Vagina (tissue), 2 donors: ENCODE data around the gene PRAC2. TPM values are rescaled to one million over a fixed set of nuclear protein-coding genes. Genes with fewer than 3 reads are reported as not detected.

Experiments used
- DNase-seq, 2 donors: peaks; one replicate each; pipeline ENCODE4 v3.0.0-alpha.2; 2017; ENCODE audit errors: extremely low spot score in 2 of 2
- H3K27ac ChIP-seq: fragments of 200-600 bp; sonication (generic); one replicate; pipeline ENCODE4 v1.5.1; 2019
- H3K27me3 ChIP-seq: fragments of 200-600 bp; sonication (generic); one replicate; pipeline ENCODE4 v1.5.1; 2019
- H3K36me3 ChIP-seq, 2 donors: fragments of 200-600 bp; sonication (generic); one replicate each; pipeline ENCODE4 v1.5.1; 2017 to 2019
- H3K4me1 ChIP-seq: fragments of 200-600 bp; sonication (generic); one replicate; pipeline ENCODE4 v1.5.1; 2019
- H3K4me3 ChIP-seq, 2 donors: fragments of 200-600 bp; sonication (generic); 1 replicate in 1 of 2; 2 replicates in 1 of 2; pipeline ENCODE4 v1.5.1; 2016 to 2019
- H3K9me3 ChIP-seq: fragments of 200-600 bp; sonication (generic); one replicate; pipeline ENCODE4 v1.5.1; 2019
- CTCF ChIP-seq, 3 experiments: fragments of 450-650 bp in 2 of 3; fragments of 200-600 bp in 1 of 3; sonication (generic) in 1 of 3; IDR thresholded peaks; one replicate each; pipeline ENCODE4 v1.5.1; 2017 to 2019; ENCODE audit warnings: antibody characterized with exemption in 3 of 3, mild to moderate bottlenecking in 2 of 3, moderate library complexity in 2 of 3
- POLR2A ChIP-seq, 2 donors: fragments of 450-650 bp; IDR thresholded peaks; one replicate each; pipeline ENCODE4 v1.6.1; 2017; ENCODE audit warnings: antibody characterized with exemption in 2 of 2, mild to moderate bottlenecking in 2 of 2, moderate library complexity in 2 of 2
- POLR2AphosphoS5 ChIP-seq, 2 donors: sonication (generic); formaldehyde crosslinking; IDR thresholded peaks; one replicate each; pipeline ENCODE4 v1.9.0; 2017; ENCODE audit warnings: antibody characterized with exemption in 2 of 2, mild to moderate bottlenecking in 2 of 2, low read depth in 1 of 2; ENCODE audit not compliant: insufficient read depth in 1 of 2
- intact Hi-C: fragments of 100-400 bp; cut with DNase I; formaldehyde crosslinking; loops from one replicate; pipeline ENCODE4 v1.15.1; 2023
- microRNA counts, 2 donors: library from miRNA; unstranded; fragments of <30 nt; microRNA quantifications; one replicate each; lab custom pipeline; 2016 to 2017
- microRNA-seq: library from miRNA; unstranded; fragments of <30 nt; microRNA quantifications from one replicate; pipeline ENCODE4, GENCODE V29; 2017; ENCODE audit warnings: borderline number of aligned reads, borderline replicate concordance
- small RNA-seq: library from RNA; depleted of rRNA; stranded (forward); fragments of <200 nt; gene quantifications from one replicate; pipeline ENCODE3, GENCODE V24; 2016
- total RNA-seq: library from RNA; depleted of rRNA; stranded (reverse); fragments of >200 nt; gene quantifications from one replicate; pipeline ENCODE4 v1.2.3, GENCODE V29; 2016

PRAC2 gene
- total RNA-seq, 1 donor from 2014 or later: not detected

- intact Hi-C loops: no loop called here
- Histone ChIP-seq H3K36me3 (no peaks in the 10 kb centered on the region), H3K4me3 (no peak overlapping the region), H3K27me3 (no peaks in the 10 kb centered on the region), H3K27ac (no peak overlapping the region), H3K9me3 (no peaks in the 10 kb centered on the region), H3K4me1 (no peaks in the 10 kb centered on the region)
- DNase-seq: no peak
- no peak for TF ChIP-seq POLR2A (IDR thresholded peaks at IDR 0.05)
- no peak for TF ChIP-seq POLR2AphosphoS5 (IDR thresholded peaks at IDR 0.05; ENCODE audit: insufficient read depth in 1 of 2, low read depth in 1 of 2)
- TF ChIP-seq CTCF (IDR thresholded peaks at IDR 0.05): no peak
These were observed 48.0 kb downstream of the PRAC2 start for GRCh38 chr17:48770954-48771353.

- Histone ChIP-seq H3K27me3 (no peaks in the 10 kb centered on the region), H3K4me3 (no peak overlapping the region), H3K4me1 (no peaks in the 10 kb centered on the region), H3K27ac (no peak overlapping the region), H3K9me3 (no peaks in the 10 kb centered on the region), H3K36me3 (no peaks in the 10 kb centered on the region)
- no peak for TF ChIP-seq CTCF (IDR thresholded peaks at IDR 0.05)
- TF ChIP-seq POLR2AphosphoS5 (IDR thresholded peaks at IDR 0.05; ENCODE audit: insufficient read depth in 1 of 2, low read depth in 1 of 2): no peak
- no peak for TF ChIP-seq POLR2A (IDR thresholded peaks at IDR 0.05)
- no peak for DNase-seq
- intact Hi-C loops: no loop called here
These were observed 50.3 kb downstream of the PRAC2 start for GRCh38 chr17:48773245-48773644.

MicroRNAs within 50 kb of the gene (microRNA counts, 767-probe panel; counts per million panel counts)
- microRNA hsa-miR-3185 (lab: Ali Mortazavi, UCI): 238 to 261 counts per million in 2 donors

Small RNA genes lying within 50 kb of the gene (microRNA-seq; reads per million reads assigned to microRNA genes)
- gene MIR3185: not detected

Small RNA genes lying within 50 kb of the gene (small RNA-seq; reads per million reads assigned to genes)
- gene AC091179.2 (not detected), gene COX6B1P2 (not detected), gene MIR3185 (not detected), gene RF02132 (not detected), gene RF02133 (not detected), gene RN7SL125P (not detected)

Other genes starting within 250 kb of the PRAC2 start
- not detected for gene HOXB1, start 192.2 kb upstream of the PRAC2 start, total RNA-seq
- 14.2 TPM for gene HOXB2, start 178.1 kb upstream of the PRAC2 start, total RNA-seq
- 1.5 TPM for gene HOXB4, start 144.8 kb upstream of the PRAC2 start, total RNA-seq
- 17.7 TPM for gene HOXB3, start 132.9 kb upstream of the PRAC2 start, total RNA-seq
- gene HOXB5, start 129.4 kb upstream of the PRAC2 start, total RNA-seq: 0.74 TPM
- gene HOXB6, start 118.2 kb upstream of the PRAC2 start, total RNA-seq: 1.2 TPM
- gene HOXB7, start 112.2 kb upstream of the PRAC2 start, total RNA-seq: 3.2 TPM
- gene HOXB8, start 107.9 kb upstream of the PRAC2 start, total RNA-seq: not detected
- gene HOXB9, start 96.8 kb upstream of the PRAC2 start, total RNA-seq: not detected
- 9.6 TPM for gene PRAC1, start 667 bp upstream of the PRAC2 start, total RNA-seq
- 5.4 TPM for gene HOXB13, start 5.6 kb downstream of the PRAC2 start, total RNA-seq
- 0.49 TPM for gene TTLL6, start 94.0 kb downstream of the PRAC2 start, total RNA-seq
- gene CALCOCO2, start 107.8 kb downstream of the PRAC2 start, total RNA-seq: 140 TPM
- gene ATP5MC1, start 169.6 kb downstream of the PRAC2 start, total RNA-seq: 90.8 TPM
- gene UBE2Z, start 185.2 kb downstream of the PRAC2 start, total RNA-seq: 67.3 TPM
- gene SNF8, start 221.7 kb downstream of the PRAC2 start, total RNA-seq: 64.1 TPM
- gene GIP, start 245.4 kb downstream of the PRAC2 start, total RNA-seq: not detected